GM19240 (cell line): Measurements from ENCODE around the gene KRTAP4-16.
"Not testable (repeated sequence)": the region's sequence is repeated elsewhere in the genome, so short reads cannot be mapped to it uniquely, and the experiment has no call there.

Experiments
- DNase-seq: peaks from one replicate; pipeline ENCODE4 v3.0.0; 2011; ENCODE audit warnings: low spot score; ENCODE audit not compliant: insufficient read length

The KRTAP4-16 gene

GRCh38 chr17:41119696-41120690, 18.0 kb upstream of the KRTAP4-16 start:
- not testable (repeated sequence) for DNase-seq

- DNase-seq, result no peak
Observed at GRCh38 chr17:41118721-41119120, 16.7 kb upstream of the KRTAP4-16 start.

- not testable (repeated sequence) for DNase-seq
Observed at GRCh38 chr17:41117846-41118386, 15.9 kb upstream of the KRTAP4-16 start, which contains the start of gene KRTAP4-11. TSS of gene KRTAP4-11 (minus strand) at chr17:41118373. CDS start at chr17:41118315, 58 bp downstream.

- DNase-seq, result no peak
Observed at GRCh38 chr17:41116297-41116696, 14.3 kb upstream of the KRTAP4-16 start.

- no peak for DNase-seq
Observed at GRCh38 chr17:41111151-41111885, 9.3 kb upstream of the KRTAP4-16 start.

- DNase-seq, result not testable (repeated sequence)
Observed at GRCh38 chr17:41108728-41109386, 6.8 kb upstream of the KRTAP4-16 start.

- DNase-seq, result no peak
Observed at GRCh38 chr17:41107941-41108450, 6.0 kb upstream of the KRTAP4-16 start.

- DNase-seq, result not testable (repeated sequence)
Observed at GRCh38 chr17:41105347-41105746, 3.3 kb upstream of the KRTAP4-16 start, which contains the start of gene KRTAP4-9. TSS of gene KRTAP4-9 (plus strand) at chr17:41105389. CDS start at chr17:41105389, 0 bp downstream.

GRCh38 chr17:41104386-41105038, 2.5 kb upstream of the KRTAP4-16 start:
- DNase-seq, result not testable (repeated sequence)

GRCh38 chr17:41103896-41104295, 1.9 kb upstream of the KRTAP4-16 start:
- no peak for DNase-seq

- DNase-seq, result not testable (repeated sequence)
Observed at GRCh38 chr17:41099682-41100480, 2.1 kb downstream of the KRTAP4-16 start.

GRCh38 chr17:41098481-41098880, 3.5 kb downstream of the KRTAP4-16 start:
- DNase-seq, result no peak

GRCh38 chr17:41098042-41098441, 4.0 kb downstream of the KRTAP4-16 start, which contains the start of gene KRTAP4-8:
TSS of gene KRTAP4-8 (minus strand) at chr17:41098142. CDS start at chr17:41098084, 58 bp downstream.
- DNase-seq, result no peak

GRCh38 chr17:41096055-41096454, 6.0 kb downstream of the KRTAP4-16 start:
- no peak for DNase-seq

- DNase-seq, result not testable (repeated sequence)
Observed at GRCh38 chr17:41088760-41089352, 13.2 kb downstream of the KRTAP4-16 start.

GRCh38 chr17:41084100-41084856, 17.7 kb downstream of the KRTAP4-16 start, which contains the start of gene KRTAP4-7:
TSS of gene KRTAP4-7 (plus strand) at chr17:41084150. CDS start at chr17:41084207, 57 bp downstream.
- not testable (repeated sequence) for DNase-seq

- not testable (repeated sequence) for DNase-seq
Observed at GRCh38 chr17:41083427-41083826, 18.6 kb downstream of the KRTAP4-16 start.

- DNase-seq, result no peak
Observed at GRCh38 chr17:41082626-41083025, 19.4 kb downstream of the KRTAP4-16 start.
